ENCODE measurements around the gene SACM1L. TPM values are rescaled to one million over a fixed set of nuclear protein-coding genes. Genes with fewer than 3 reads are reported as not detected.

SACM1L gene
- total RNA-seq, 1 experiment from 2014 or later: 30.1 TPM

GRCh38 chr3:45687828-45688193 lies 1.4 kb upstream of the SACM1L start:
- DNase-seq (peak; percentile 27), ATAC-seq (no peak)
- no TSS peak for BruUV-seq (replicated peaks)
- H4K20me1 ChIP-seq (ENCODE audit: low read length): peaks cover 9% of the 10 kb centered on the region
- intact Hi-C loops (cut with micrococcal nuclease): loop anchor here (1.0 kb wide), 1 partner anchor 20 kb away; no protein-coding TSS in a partner anchor
- peaks cover 36% of the 10 kb centered on the region for H3K79me2 ChIP-seq (ENCODE audit: low read length)
- POLR2A ChIA-PET (ENCODE audit: unreplicated experiment): no interaction called here
- no peaks in the 10 kb centered on the region for H3F3A ChIP-seq (ENCODE audit: low read length, unreplicated experiment)
- H3K27ac ChIP-seq (ENCODE audit: low read length): no peak overlapping the region
- no peaks in the 10 kb centered on the region for H3K9me2 ChIP-seq (replicated peaks; ENCODE audit: low read length)
- H3K9ac ChIP-seq (ENCODE audit: low read length): peak overlapping the region; percentile 30; the same call in 1 of the 2 replicates
- H3K9me3 ChIP-seq (ENCODE audit: low read length): no peaks in the 10 kb centered on the region
- peaks cover 11% of the 10 kb centered on the region for H3K4me1 ChIP-seq (ENCODE audit: insufficient read depth, low read length)
- peaks cover 12% of the 10 kb centered on the region for H3K36me3 ChIP-seq (ENCODE audit: low read depth, low read length)
- H3K4me2 ChIP-seq (ENCODE audit: low read length): peak overlapping the region; percentile 83
- TF ChIP-seq EZH2 (IDR thresholded peaks at IDR 0.05; ENCODE audit: low read length, unreplicated experiment): no peak
- TF ChIP-seq, protein P1, sequence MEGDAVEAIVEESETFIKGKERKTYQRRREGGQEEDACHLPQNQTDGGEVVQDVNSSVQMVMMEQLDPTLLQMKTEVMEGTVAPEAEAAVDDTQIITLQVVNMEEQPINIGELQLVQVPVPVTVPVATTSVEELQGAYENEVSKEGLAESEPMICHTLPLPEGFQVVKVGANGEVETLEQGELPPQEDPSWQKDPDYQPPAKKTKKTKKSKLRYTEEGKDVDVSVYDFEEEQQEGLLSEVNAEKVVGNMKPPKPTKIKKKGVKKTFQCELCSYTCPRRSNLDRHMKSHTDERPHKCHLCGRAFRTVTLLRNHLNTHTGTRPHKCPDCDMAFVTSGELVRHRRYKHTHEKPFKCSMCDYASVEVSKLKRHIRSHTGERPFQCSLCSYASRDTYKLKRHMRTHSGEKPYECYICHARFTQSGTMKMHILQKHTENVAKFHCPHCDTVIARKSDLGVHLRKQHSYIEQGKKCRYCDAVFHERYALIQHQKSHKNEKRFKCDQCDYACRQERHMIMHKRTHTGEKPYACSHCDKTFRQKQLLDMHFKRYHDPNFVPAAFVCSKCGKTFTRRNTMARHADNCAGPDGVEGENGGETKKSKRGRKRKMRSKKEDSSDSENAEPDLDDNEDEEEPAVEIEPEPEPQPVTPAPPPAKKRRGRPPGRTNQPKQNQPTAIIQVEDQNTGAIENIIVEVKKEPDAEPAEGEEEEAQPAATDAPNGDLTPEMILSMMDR (conservative IDR thresholded peaks at IDR 0.05; ENCODE audit: low read depth, low read length): no peak
- TF ChIP-seq EZH2phosphoT487 (IDR thresholded peaks at IDR 0.05; ENCODE audit: borderline replicate concordance, low read length): no peak
- no peaks in the 10 kb centered on the region for H3K27me3 ChIP-seq (ENCODE audit: low read length)
- H2AFZ ChIP-seq (ENCODE audit: low read length): peak overlapping the region; percentile 92; the same call in 1 of the 2 replicates
- H3K4me3 ChIP-seq (ENCODE audit: low read length): peak overlapping the region; percentile 95
- CTCF ChIA-PET: no interaction called here

DNA sequence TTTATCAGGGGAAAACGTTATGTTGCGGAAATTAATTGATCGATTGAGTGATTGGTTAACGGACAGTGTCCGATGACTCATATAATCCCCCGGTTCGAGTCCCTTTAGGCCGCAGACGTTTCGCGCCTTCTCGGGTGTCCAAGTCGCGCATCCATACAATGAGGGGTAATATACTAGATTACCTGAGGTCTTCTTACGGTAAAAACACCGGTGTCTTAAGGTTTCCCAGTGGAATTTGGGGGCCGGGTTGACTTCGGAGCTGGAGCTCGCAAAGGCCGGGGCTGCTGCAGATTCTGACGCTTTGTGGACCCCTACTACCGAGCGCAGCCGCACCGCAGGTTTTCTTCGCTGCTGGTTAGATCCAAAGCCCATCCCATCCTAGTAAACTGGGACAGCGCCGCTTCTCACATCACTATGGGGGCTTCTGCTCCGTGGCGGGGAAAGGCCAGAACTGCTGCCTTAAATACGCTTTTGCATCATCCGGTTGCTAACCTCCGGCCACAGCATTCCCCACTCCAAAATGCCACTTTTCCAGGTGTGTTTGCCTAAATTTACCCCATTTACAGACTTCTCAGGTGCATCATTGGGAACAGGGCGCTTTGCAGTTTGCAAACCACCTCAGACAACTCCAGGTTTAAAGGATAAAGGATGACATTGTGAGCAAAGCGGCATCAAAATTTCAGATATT lies 858 bp upstream of the SACM1L start:
- BruUV-seq (replicated peaks): no TSS peak
- POLR2A ChIA-PET (ENCODE audit: unreplicated experiment): no interaction called here
- ATAC-seq: peak; percentile 5

More for the DNA sequence above, 858 bp upstream of the SACM1L start:
- H3K9me3 ChIP-seq (ENCODE audit: low read length): no peaks in the 10 kb centered on the region
- TF ChIP-seq EZH2phosphoT487 (IDR thresholded peaks at IDR 0.05; ENCODE audit: borderline replicate concordance, low read length) (no peak), EZH2 (IDR thresholded peaks at IDR 0.05; ENCODE audit: low read length, unreplicated experiment) (no peak)
- TF ChIP-seq, protein P1 (conservative IDR thresholded peaks at IDR 0.05; ENCODE audit: low read depth, low read length): no peak
- peaks cover 11% of the 10 kb centered on the region for H3K4me1 ChIP-seq (ENCODE audit: insufficient read depth, low read length)
- no peaks in the 10 kb centered on the region for H3K9me2 ChIP-seq (replicated peaks; ENCODE audit: low read length)
- H3K36me3 ChIP-seq (ENCODE audit: low read depth, low read length): peaks cover 16% of the 10 kb centered on the region
- peaks cover 41% of the 10 kb centered on the region for H3K79me2 ChIP-seq (ENCODE audit: low read length)
- peak overlapping the region; percentile 95 for H3K4me3 ChIP-seq (ENCODE audit: low read length)
- peak overlapping the region; percentile 92 for H2AFZ ChIP-seq (ENCODE audit: low read length)
- CTCF ChIA-PET: no interaction called here
- H3F3A ChIP-seq (ENCODE audit: low read length, unreplicated experiment): no peaks in the 10 kb centered on the region
- peaks cover 9% of the 10 kb centered on the region for H4K20me1 ChIP-seq (ENCODE audit: low read length)
- H3K27ac ChIP-seq (ENCODE audit: low read length): peak overlapping the region; percentile 2; the same call in 1 of the 2 replicates
- H3K27me3 ChIP-seq (ENCODE audit: low read length): no peaks in the 10 kb centered on the region
- H3K9ac ChIP-seq (ENCODE audit: low read length): peak overlapping the region; percentile 30
- intact Hi-C loops (cut with micrococcal nuclease): loop anchor here (1.0 kb wide), 1 partner anchor 20 kb away; no protein-coding TSS in a partner anchor
- DNase-seq: peak; percentile 52
- peak overlapping the region; percentile 83 for H3K4me2 ChIP-seq (ENCODE audit: low read length)
